GM12872 (cell line): ENCODE results near the gene PGF.

Experiments used
- TF ChIP-seq, protein P1 (sequence below): IDR thresholded peaks from 3 replicates; pipeline ENCODE4 v1.5.1; 2011; ENCODE audit warnings: low read depth, mild to moderate bottlenecking, low read length, moderate library complexity; ENCODE audit not compliant: insufficient read depth

Gene PGF

GRCh38 chr14:74955229-74956026 is at the start of gene PGF:
Gene PGF (minus strand): TSS chr14:74955597. CDS start chr14:74955242, 355 bp downstream.
- TF ChIP-seq, protein P1, sequence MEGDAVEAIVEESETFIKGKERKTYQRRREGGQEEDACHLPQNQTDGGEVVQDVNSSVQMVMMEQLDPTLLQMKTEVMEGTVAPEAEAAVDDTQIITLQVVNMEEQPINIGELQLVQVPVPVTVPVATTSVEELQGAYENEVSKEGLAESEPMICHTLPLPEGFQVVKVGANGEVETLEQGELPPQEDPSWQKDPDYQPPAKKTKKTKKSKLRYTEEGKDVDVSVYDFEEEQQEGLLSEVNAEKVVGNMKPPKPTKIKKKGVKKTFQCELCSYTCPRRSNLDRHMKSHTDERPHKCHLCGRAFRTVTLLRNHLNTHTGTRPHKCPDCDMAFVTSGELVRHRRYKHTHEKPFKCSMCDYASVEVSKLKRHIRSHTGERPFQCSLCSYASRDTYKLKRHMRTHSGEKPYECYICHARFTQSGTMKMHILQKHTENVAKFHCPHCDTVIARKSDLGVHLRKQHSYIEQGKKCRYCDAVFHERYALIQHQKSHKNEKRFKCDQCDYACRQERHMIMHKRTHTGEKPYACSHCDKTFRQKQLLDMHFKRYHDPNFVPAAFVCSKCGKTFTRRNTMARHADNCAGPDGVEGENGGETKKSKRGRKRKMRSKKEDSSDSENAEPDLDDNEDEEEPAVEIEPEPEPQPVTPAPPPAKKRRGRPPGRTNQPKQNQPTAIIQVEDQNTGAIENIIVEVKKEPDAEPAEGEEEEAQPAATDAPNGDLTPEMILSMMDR, result no peak

DNA sequence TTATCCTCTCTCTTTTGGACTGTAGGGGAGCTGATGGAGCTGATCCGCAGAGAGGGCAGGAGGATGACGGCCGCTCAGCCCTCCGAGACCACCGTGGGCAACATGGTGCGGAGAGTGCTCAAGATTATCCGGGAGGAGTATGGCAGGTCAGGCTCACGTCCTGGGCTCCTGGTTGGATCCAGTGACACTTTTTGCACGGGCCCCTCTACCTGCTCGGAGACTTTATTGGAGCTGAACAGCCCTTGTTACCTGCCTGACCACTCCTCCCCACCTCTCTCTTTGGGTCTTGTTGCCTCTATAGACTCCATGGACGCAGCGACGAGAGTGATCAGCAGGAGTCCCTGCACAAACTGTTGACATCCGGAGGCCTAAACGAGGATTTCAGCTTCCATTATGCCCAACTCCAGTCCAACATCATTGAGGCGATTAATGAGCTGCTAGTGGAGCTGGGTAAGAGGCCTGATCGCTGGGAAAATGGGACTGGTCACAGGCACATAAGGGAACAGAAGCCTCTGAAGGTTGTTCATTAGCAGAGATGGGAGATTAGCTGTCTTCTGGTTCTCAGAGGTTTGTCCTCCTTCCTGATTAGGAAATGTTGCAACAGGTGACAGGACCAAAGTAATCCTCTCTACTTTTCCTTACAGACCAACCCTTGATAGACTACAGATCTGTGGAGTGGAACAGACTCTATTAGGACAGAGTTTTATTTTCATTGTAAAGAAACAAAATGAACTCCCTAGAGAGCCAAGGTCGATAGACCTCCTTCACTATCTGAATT is 48.0 kb upstream of the PGF start:
- TF ChIP-seq, protein P1, result no peak

- TF ChIP-seq, protein P1, result no peak; the same call in 2 of the 3 replicates
These were observed 47.2 kb upstream of the PGF start, which contains the start of gene EIF2B2 for GRCh38 chr14:75002392-75003249. Gene EIF2B2 (plus strand): TSS chr14:75002921. CDS start chr14:75002991, 70 bp downstream.

DNA sequence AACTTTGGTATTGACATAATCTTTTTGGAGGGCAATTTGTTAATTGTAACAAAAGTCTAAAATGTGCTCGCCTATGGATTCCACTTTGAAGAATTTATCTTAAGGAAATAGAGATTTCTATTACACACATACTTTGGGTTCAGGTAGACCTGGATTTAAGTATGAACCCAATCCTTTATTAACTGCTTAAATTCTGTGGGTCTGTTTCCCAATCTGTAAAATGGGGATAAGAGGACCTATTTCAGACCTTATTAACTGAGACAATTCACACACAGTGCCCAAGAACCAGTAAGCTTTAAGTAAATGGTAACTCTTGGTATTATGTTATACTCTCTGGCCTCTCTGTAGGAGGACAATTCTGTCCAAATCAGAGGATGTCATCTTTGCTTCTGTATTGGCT is 46.5 kb upstream of the PGF start:
- TF ChIP-seq, protein P1, result no peak

DNA sequence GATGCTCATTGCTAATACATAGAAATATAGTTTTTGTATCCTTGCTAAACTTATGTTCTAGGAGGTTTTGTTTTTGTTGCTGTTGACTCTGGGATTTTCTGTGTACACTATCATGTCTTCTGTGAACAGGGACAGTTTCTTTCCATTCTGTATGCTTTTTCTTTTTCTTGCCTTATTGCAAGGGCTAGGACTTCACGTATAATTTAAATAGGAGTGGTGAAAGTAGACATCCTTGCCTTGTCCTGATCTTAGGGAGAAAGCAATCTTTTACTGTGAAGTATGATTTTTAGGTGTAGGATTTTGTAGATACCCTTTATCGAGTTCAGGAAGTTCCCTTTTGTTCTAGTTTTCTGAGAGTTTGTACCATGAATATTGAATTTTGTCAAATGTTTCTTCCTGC is 45.9 kb upstream of the PGF start:
- TF ChIP-seq, protein P1, result no peak

- TF ChIP-seq, protein P1, result no peak
These were observed 33.6 kb upstream of the PGF start for GRCh38 chr14:74988993-74989392.

DNA sequence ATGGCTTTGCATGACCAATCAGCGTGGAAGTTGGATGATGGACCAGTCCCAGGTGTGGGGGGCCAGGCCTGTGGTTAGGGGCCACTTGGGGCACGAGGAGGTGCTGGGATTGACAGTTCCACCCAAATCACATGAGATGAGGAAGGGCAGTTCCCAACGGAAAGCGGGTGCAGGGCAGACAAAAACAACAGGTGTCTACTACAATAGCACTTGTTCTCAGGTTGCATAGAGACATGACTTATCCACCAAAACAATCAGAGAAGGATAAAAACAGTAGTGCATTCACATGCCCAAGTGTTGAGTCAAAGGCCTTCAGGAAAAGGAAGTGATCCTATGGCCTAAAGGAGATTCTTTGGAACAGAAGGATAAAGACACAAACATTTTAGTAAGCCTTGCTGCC is 32.7 kb upstream of the PGF start:
- TF ChIP-seq, protein P1, result no peak
